ENCODE data around the gene NPTN.

NPTN gene

DNA sequence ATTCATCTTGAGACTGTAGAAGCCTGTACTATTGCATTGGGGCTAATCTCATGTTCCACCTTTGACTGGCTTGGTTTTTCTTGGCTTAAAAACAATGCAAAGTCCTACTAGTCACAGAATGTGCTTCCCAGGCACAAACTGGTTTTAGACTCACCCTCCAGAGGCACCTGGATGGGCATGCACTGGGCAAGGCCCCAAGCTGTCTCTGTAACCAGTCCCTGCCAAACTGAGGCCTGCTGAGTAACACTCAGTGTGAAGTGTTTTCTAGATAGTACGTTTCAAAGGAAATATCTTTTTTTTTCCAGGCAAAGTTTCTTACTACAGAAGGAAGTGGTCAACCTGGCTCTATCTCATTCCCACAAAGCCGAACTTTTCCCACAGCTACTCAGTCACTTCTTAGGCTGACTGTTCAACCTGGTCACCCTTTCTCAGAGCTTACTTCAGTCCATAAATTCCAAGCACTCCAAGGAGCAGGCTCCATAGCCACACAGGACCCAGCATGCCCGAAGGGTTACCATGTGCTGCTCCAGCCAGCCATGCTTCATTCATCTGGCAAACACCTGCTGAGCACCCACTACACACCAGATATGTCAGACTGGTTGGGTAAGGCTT lies 57.4 kb downstream of the NPTN start:
- TF ChIP-seq, protein P1, sequence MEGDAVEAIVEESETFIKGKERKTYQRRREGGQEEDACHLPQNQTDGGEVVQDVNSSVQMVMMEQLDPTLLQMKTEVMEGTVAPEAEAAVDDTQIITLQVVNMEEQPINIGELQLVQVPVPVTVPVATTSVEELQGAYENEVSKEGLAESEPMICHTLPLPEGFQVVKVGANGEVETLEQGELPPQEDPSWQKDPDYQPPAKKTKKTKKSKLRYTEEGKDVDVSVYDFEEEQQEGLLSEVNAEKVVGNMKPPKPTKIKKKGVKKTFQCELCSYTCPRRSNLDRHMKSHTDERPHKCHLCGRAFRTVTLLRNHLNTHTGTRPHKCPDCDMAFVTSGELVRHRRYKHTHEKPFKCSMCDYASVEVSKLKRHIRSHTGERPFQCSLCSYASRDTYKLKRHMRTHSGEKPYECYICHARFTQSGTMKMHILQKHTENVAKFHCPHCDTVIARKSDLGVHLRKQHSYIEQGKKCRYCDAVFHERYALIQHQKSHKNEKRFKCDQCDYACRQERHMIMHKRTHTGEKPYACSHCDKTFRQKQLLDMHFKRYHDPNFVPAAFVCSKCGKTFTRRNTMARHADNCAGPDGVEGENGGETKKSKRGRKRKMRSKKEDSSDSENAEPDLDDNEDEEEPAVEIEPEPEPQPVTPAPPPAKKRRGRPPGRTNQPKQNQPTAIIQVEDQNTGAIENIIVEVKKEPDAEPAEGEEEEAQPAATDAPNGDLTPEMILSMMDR (IDR thresholded peaks at IDR 0.05) = no peak
- H3K36me3 Mint-ChIP-seq (ENCODE audit: low read depth) = peaks cover 60% of the 10 kb centered on the region
- no peak overlapping the region for H3K27ac Mint-ChIP-seq
- no peak overlapping the region for H3K4me3 Mint-ChIP-seq
- DNase-seq = no peak
- no peaks in the 10 kb centered on the region for H3K27me3 Mint-ChIP-seq (ENCODE audit: low read depth, poor library complexity)
- H3K9me3 Mint-ChIP-seq = no peaks in the 10 kb centered on the region
- H3K4me1 Mint-ChIP-seq = peaks cover 50% of the 10 kb centered on the region

DNA sequence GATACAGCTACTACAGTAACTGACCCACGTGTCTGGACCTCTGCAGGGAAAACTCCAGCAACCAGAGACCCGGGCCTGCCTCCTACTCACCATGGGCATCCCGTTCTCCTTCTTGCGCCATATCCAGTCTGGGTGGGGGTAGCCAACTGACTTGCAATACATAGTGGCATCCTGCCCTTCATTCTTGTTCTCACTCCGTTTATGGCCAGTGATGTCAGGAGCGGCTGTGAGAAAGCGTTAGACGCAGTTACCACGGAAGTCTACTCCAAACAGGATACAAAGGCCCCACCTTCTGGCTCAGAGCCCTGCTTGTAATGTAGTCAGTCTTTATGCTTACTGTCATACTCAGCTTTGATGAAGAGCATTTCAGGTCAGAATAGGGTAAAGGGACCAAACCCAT lies 59.6 kb downstream of the NPTN start:
- DNase-seq = no peak
- H3K4me1 Mint-ChIP-seq = peaks cover 72% of the 10 kb centered on the region
- TF ChIP-seq, protein P1 (IDR thresholded peaks at IDR 0.05) = no peak
- peak overlapping the region; percentile 86 for H3K27ac Mint-ChIP-seq
- no peak overlapping the region for H3K4me3 Mint-ChIP-seq
- peaks cover 72% of the 10 kb centered on the region for H3K36me3 Mint-ChIP-seq (ENCODE audit: low read depth)
- no peaks in the 10 kb centered on the region for H3K9me3 Mint-ChIP-seq
- no peaks in the 10 kb centered on the region for H3K27me3 Mint-ChIP-seq (ENCODE audit: low read depth, poor library complexity)

DNA sequence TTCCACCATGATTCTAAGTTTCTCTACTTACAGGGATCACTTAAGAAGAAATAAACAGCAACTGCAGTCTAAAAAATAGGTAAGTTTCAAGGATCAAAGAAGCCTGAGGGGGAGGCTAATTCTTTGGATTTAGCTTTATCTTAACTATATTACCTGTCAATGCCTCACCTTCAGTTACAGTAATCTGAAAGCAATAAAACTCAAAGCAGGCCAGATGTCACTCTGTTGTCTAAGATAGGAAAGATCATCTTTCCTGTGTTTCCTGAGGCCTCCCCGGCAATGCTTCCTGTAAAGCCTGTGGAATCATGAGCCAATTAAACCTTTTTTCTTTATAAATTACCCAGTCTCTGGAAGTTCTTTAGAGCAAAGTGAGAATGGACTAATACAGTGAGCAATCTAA lies 60.2 kb downstream of the NPTN start:
- no peaks in the 10 kb centered on the region for H3K27me3 Mint-ChIP-seq (ENCODE audit: low read depth, poor library complexity)
- TF ChIP-seq, protein P1 (IDR thresholded peaks at IDR 0.05) = no peak
- no peak for DNase-seq
- H3K36me3 Mint-ChIP-seq (ENCODE audit: low read depth) = peaks cover 73% of the 10 kb centered on the region
- H3K4me3 Mint-ChIP-seq = no peak overlapping the region
- no peaks in the 10 kb centered on the region for H3K9me3 Mint-ChIP-seq
- peak overlapping the region; percentile 86 for H3K27ac Mint-ChIP-seq
- H3K4me1 Mint-ChIP-seq = peaks cover 73% of the 10 kb centered on the region

DNA sequence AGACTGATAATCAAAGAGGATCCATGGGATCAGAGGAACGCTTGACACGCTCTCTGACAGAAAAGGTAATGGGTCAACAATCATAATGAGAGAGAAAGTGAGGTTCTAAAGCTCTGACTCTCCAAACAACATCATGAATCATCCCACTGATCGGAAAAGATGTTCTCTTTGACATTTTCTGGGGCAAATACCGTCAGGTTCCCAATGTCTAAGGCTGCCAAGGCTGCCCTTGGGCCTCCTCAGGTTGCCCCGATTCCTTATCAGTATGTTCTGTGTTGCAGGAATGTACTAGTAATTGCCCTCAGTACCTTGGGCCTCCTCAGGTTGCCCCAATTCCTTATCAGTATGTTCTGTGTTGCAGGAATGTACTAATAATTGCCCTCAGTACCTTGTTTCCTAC lies 60.9 kb downstream of the NPTN start:
- H3K4me3 Mint-ChIP-seq = no peak overlapping the region
- H3K27ac Mint-ChIP-seq = peak overlapping the region; percentile 79
- peaks cover 69% of the 10 kb centered on the region for H3K36me3 Mint-ChIP-seq (ENCODE audit: low read depth)
- no peak for DNase-seq
- no peaks in the 10 kb centered on the region for H3K27me3 Mint-ChIP-seq (ENCODE audit: low read depth, poor library complexity)
- peaks cover 71% of the 10 kb centered on the region for H3K4me1 Mint-ChIP-seq
- TF ChIP-seq, protein P1 (IDR thresholded peaks at IDR 0.05) = no peak
- H3K9me3 Mint-ChIP-seq = no peaks in the 10 kb centered on the region

DNA sequence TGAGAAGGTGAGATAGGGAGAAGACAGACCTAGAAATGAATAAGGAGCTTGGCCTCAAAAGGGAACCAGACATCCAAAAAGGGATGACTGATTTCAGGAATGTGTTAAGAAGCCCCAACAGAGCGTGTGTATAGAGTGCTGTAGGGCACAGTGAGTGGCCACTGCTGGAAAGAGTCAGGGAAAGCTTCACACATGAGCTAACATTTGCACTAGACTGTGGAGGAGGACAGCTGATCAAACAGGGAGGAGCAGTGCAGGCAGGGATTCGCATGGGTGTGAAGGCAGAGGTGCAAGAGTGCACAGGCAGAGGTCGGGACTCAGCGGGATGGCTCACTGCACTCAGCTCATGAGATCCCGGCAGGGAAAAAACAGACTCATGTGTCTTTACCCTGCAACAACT lies 61.8 kb downstream of the NPTN start:
- TF ChIP-seq, protein P1 (IDR thresholded peaks at IDR 0.05) = no peak
- Mint-ChIP-seq H3K4me1 (peaks cover 73% of the 10 kb centered on the region), H3K36me3 (ENCODE audit: low read depth) (peaks cover 63% of the 10 kb centered on the region), H3K9me3 (no peaks in the 10 kb centered on the region), H3K4me3 (peak overlapping the region; percentile 33), H3K27ac (peak overlapping the region; percentile 79), H3K27me3 (ENCODE audit: low read depth, poor library complexity) (no peaks in the 10 kb centered on the region)
- DNase-seq = peak; percentile 47

DNA sequence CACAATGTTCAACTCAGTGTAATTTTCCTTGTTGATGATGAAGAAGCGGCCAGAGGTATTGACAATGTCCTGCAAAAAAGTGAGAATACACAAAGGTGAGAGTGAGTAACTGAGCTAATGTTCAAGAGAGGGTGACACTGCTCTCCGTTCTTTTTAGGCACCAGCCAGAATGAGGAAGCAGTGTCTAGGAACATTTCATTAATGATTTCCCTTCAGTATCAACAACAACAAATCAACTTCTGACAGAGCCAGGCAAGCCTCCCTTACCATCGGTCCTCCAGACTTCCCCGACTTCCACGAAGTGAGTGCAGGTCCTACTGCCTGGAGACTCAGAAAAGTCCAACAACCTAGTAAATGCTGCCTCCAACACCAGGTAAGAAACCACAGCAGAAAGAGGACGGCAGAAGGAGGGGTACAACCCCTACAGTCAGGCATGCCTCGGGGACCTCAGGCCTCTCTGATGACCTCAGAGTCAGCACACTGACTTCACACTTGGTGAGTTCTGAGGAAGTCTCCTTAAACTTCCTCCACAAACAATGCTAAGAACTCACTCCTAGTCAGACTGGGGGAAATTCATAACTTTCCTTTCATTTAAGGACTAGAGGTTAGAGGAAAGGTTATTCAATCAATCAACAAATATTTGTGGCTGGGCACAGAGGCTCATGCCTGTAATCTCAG lies 62.7 kb downstream of the NPTN start:
- no peaks in the 10 kb centered on the region for H3K9me3 Mint-ChIP-seq
- H3K27ac Mint-ChIP-seq = peak overlapping the region; percentile 4
- peaks cover 82% of the 10 kb centered on the region for H3K4me1 Mint-ChIP-seq
- no peak for DNase-seq
- TF ChIP-seq, protein P1 (IDR thresholded peaks at IDR 0.05) = no peak
- H3K36me3 Mint-ChIP-seq (ENCODE audit: low read depth) = peaks cover 55% of the 10 kb centered on the region
- H3K27me3 Mint-ChIP-seq (ENCODE audit: low read depth, poor library complexity) = no peaks in the 10 kb centered on the region
- no peak overlapping the region for H3K4me3 Mint-ChIP-seq

Data from nephron progenitor cell (in vitro differentiated cells).